AG08395 (cell line): ENCODE measurements around the gene ZNF41.
"Not testable (repeated sequence)": the region's sequence is repeated elsewhere in the genome, so short reads cannot be mapped to it uniquely, and the experiment has no call there.

Experiments used
- DNase-seq: peaks from one replicate; pipeline ENCODE4 v3.0.0; 2012; ENCODE audit warnings: mixed read lengths, low spot score

Gene ZNF41

GRCh38 chrX:47482512-47483305 is at the start of gene ZNF41:
Gene ZNF41 (minus strand): TSS chrX:47483222. CDS start chrX:47467481, 15,741 bp downstream.
- peak; percentile 79 for DNase-seq

- no peak for DNase-seq
Observed at GRCh38 chrX:47530049-47530448, 47.0 kb upstream of the ZNF41 start.

GRCh38 chrX:47529548-47529947 is 46.5 kb upstream of the ZNF41 start:
- no peak for DNase-seq

GRCh38 chrX:47523713-47524166 is 40.7 kb upstream of the ZNF41 start:
- no peak for DNase-seq

GRCh38 chrX:47523297-47523696 is 40.3 kb upstream of the ZNF41 start:
- peak; percentile 76 for DNase-seq

GRCh38 chrX:47518144-47518543 is 35.1 kb upstream of the ZNF41 start:
- no peak for DNase-seq

- DNase-seq: peak; percentile 8
Observed at GRCh38 chrX:47515941-47516665, 33.1 kb upstream of the ZNF41 start.

- DNase-seq: peak; percentile 37
Observed at GRCh38 chrX:47514533-47515235, 31.7 kb upstream of the ZNF41 start.

- not testable (repeated sequence) for DNase-seq
Observed at GRCh38 chrX:47513034-47513965, 30.3 kb upstream of the ZNF41 start.

- not testable (repeated sequence) for DNase-seq
Observed at GRCh38 chrX:47512383-47512782, 29.4 kb upstream of the ZNF41 start.

GRCh38 chrX:47507153-47507867 is 24.3 kb upstream of the ZNF41 start:
- no peak for DNase-seq

- no peak for DNase-seq
Observed at GRCh38 chrX:47503151-47503550, 20.1 kb upstream of the ZNF41 start.

GRCh38 chrX:47502316-47503125 is 19.5 kb upstream of the ZNF41 start:
- DNase-seq: peak; percentile 46

- DNase-seq: peak; percentile 31
Observed at GRCh38 chrX:47501226-47502074, 18.4 kb upstream of the ZNF41 start.

- no peak for DNase-seq
Observed at GRCh38 chrX:47500554-47500953, 17.5 kb upstream of the ZNF41 start.

- no peak for DNase-seq
Observed at GRCh38 chrX:47499293-47499692, 16.3 kb upstream of the ZNF41 start.

- no peak for DNase-seq
Observed at GRCh38 chrX:47498411-47498810, 15.4 kb upstream of the ZNF41 start.

- no peak for DNase-seq
Observed at GRCh38 chrX:47497271-47497888, 14.4 kb upstream of the ZNF41 start.
